GM12892 (cell line): ENCODE results near the gene SIX5.
A peak's percentile ranks its signal among the peaks of the same experiment; 100 is the strongest.
"Not testable (repeated sequence)": the region's sequence is repeated elsewhere in the genome, so short reads cannot be mapped to it uniquely, and the experiment has no call there.

Source experiments
- DNase-seq: peaks from one replicate; pipeline ENCODE4 v3.0.0; 2011; ENCODE audit not compliant: insufficient read length
- FAIRE-seq: peaks from 2 replicates; lab custom pipeline; 2011; peaks lifted over from hg19 to GRCh38; lab: Jason Lieb, UNC
- POLR2A ChIP-seq: IDR thresholded peaks from 2 replicates; pipeline ENCODE4 v1.6.1; 2011; ENCODE audit warnings: low read depth, low read length, control low read depth
- POLR2AphosphoS5 ChIP-seq: IDR thresholded peaks from 2 replicates; pipeline ENCODE4 v1.6.1; 2011; ENCODE audit warnings: low read depth, low read length, control low read depth
- TAF1 ChIP-seq: IDR thresholded peaks from 2 replicates; pipeline ENCODE4 v1.6.1; 2011; ENCODE audit warnings: low read depth, mild to moderate bottlenecking, control low read depth, low read length, borderline replicate concordance

SIX5 gene

GRCh38 chr19:45739498-45740439 is 29.3 kb downstream of the SIX5 start:
- FAIRE-seq (no peak), DNase-seq (no peak)

DNA sequence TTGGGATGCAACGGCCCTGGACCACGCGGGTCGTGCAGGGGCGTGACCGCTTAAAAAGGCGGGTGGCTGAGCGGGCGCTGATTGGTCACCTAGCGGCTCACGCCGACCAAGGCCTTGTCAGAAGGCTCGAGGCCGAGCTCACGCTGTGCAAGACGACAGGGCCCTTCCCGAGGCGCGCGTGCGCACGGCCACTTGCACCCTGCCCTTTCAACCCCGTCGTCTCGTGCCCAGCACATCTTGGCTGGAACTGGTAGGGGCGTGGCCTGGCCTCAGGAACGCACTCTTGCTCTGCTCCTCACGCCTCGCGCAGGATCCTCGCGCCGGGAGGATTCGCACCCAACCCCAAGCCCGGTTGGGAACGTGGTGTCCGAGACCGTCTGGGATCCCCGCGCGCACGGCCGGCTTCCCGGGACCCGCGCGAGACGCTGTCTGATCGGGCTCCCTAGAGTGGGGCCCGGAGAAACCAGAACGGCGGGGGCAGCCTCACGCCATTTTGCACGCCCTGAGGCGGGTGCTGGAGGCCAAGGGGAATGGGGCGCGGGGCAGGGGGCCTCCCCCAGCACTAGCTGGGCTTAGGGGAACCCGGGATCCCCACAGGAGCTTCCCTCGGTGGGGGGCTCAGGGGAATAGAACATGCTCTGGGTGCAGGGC is 35.8 kb downstream of the SIX5 start, which contains the start of gene MEIOSIN:
TSS of gene MEIOSIN (plus strand) at position 280 of the 651 bp plus-strand sequence. CDS start 1,938 bp downstream, outside the sequence.
- DNase-seq (no peak), FAIRE-seq (no peak)
- TF ChIP-seq POLR2AphosphoS5 (no peak), TAF1 (no peak), POLR2A (no peak)

More at GRCh38 chr19:45739498-45740439, 29.3 kb downstream of the SIX5 start:
- TF ChIP-seq POLR2AphosphoS5 (no peak), POLR2A (no peak), TAF1 (no peak)

- no peak for TF ChIP-seq POLR2AphosphoS5
- TF ChIP-seq TAF1: peak; percentile 11; the same call in 1 of the 2 replicates
- peak; percentile 78; the same call in 1 of the 2 replicates for TF ChIP-seq POLR2A
- DNase-seq: peak; percentile 96
- FAIRE-seq: peak; percentile 99
Measured at GRCh38 chr19:45730368-45731288, 38.4 kb downstream of the SIX5 start, which contains the start of gene FBXO46. Gene FBXO46, minus strand, starts transcription at chr19:45730896. Its CDS starts 17,401 bp downstream, at chr19:45713495.

GRCh38 chr19:45729800-45730290 is 39.2 kb downstream of the SIX5 start:
- FAIRE-seq: peak; percentile 84
- TF ChIP-seq POLR2AphosphoS5: no peak
- TF ChIP-seq POLR2A: no peak
- no peak for TF ChIP-seq TAF1
- DNase-seq: no peak

- DNase-seq, FAIRE-seq: not testable (repeated sequence)
Measured at GRCh38 chr19:45728683-45729082, 40.4 kb downstream of the SIX5 start.

DNA sequence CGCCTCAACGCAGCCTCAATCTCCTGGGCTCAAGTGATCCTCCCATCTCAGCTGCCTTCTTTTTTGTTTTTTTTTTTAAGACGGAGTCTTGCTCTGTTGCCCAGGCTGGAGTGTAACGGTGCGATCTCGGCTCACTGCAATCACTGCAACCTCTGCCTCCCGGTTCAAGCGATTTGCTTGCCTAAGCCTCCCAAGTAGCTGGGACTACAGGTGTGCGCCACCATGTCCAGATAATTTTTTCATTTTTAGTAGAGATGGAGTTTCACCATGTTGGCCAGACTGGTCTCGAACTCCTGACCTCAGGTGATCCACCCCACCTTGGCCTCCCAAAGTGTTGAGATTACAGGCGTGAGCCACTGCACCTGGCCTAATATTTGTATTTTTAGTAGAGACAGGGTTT is 49.0 kb downstream of the SIX5 start:
- not testable (repeated sequence) for DNase-seq, FAIRE-seq

GRCh38 chr19:45717983-45718650 is 50.9 kb downstream of the SIX5 start:
- TF ChIP-seq POLR2A: peak; percentile 62
- no peak for TF ChIP-seq POLR2AphosphoS5
- TF ChIP-seq TAF1: no peak
- DNase-seq: no peak
- peak; percentile 51 for FAIRE-seq

GRCh38 chr19:45717131-45717982 is 51.7 kb downstream of the SIX5 start:
- peak; percentile 99 for FAIRE-seq
- peak; percentile 98 for DNase-seq
- TF ChIP-seq POLR2AphosphoS5 (peak; percentile 72), POLR2A (peak; percentile 59; the same call in 1 of the 2 replicates), TAF1 (no peak; the same call in 1 of the 2 replicates)

- FAIRE-seq: peak; percentile 87
- DNase-seq: no peak
- TF ChIP-seq POLR2AphosphoS5 (no peak), POLR2A (no peak), TAF1 (no peak)
Measured at GRCh38 chr19:45716359-45717130, 52.5 kb downstream of the SIX5 start.
